GM23338 (cell line): ENCODE data around the gene CTSK. TPM values are rescaled to one million over a fixed set of nuclear protein-coding genes. Genes with fewer than 3 reads are reported as not detected.

Experiments
- ATAC-seq: fragments of 200-7000 bp; cut with Tn5 transposase; 3 replicates; pipeline ENCODE4 v1.9.1; 2020
- DNase-seq: peaks from one replicate; pipeline ENCODE4 v3.0.0-alpha.2; 2015; ENCODE audit warnings: low spot score
- H2AFZ ChIP-seq: fragments of 200-600 bp; sonication (generic); 2 replicates; pipeline ENCODE4 v1.8.0; 2016; ENCODE audit warnings: antibody characterized with exemption, mild to moderate bottlenecking, moderate library complexity
- H3F3A ChIP-seq: fragments of 200-600 bp; sonication (generic); replicated peaks from 2 replicates; pipeline ENCODE4 v1.8.0; 2017; ENCODE audit warnings: antibody characterized with exemption, mixed run types, low read depth
- H3K27ac ChIP-seq: fragments of 200-600 bp; sonication (generic); 2 replicates; pipeline ENCODE4 v1.6.1; 2016; ENCODE audit warnings: low read depth
- H3K27me3 ChIP-seq: fragments of 200-600 bp; sonication (generic); 2 replicates; pipeline ENCODE4 v1.8.0; 2016; ENCODE audit warnings: mild to moderate bottlenecking, mixed run types, moderate library complexity; ENCODE audit not compliant: insufficient read depth
- H3K36me3 ChIP-seq: fragments of 200-600 bp; sonication (generic); 2 replicates; pipeline ENCODE4 v1.8.0; 2016; ENCODE audit warnings: mild to moderate bottlenecking; ENCODE audit not compliant: insufficient read depth
- H3K4me1 ChIP-seq: fragments of 200-600 bp; sonication (generic); 2 replicates; pipeline ENCODE4 v1.8.0; 2016; ENCODE audit warnings: mild to moderate bottlenecking, moderate library complexity; ENCODE audit not compliant: insufficient read depth
- H3K4me2 ChIP-seq: fragments of 200-600 bp; sonication (generic); 2 replicates; pipeline ENCODE4 v1.7.1; 2017; ENCODE audit warnings: mixed run types
- H3K4me3 ChIP-seq: fragments of 200-600 bp; sonication (generic); 2 replicates; pipeline ENCODE4 v1.6.1; 2016; ENCODE audit warnings: mixed run types
- H3K79me2 ChIP-seq: fragments of 200-600 bp; sonication (generic); replicated peaks from 2 replicates; pipeline ENCODE4 v1.8.0; 2017; ENCODE audit warnings: mild to moderate bottlenecking; ENCODE audit not compliant: insufficient read depth
- H3K9me2 ChIP-seq: fragments of 200-600 bp; sonication (generic); 2 replicates; pipeline ENCODE4 v1.8.0; 2017; ENCODE audit not compliant: insufficient read depth
- H4K20me1 ChIP-seq: fragments of 200-600 bp; sonication (generic); replicated peaks from 2 replicates; pipeline ENCODE4 v1.8.0; 2017; ENCODE audit warnings: mild to moderate bottlenecking; ENCODE audit not compliant: insufficient read depth
- H3K27ac Mint-ChIP-seq: 2 replicates; pipeline ENCODE4 v1.8.0; 2020; ENCODE audit warnings: inconsistent platforms, mild to moderate bottlenecking, moderate library complexity, mixed read lengths
- H3K27me3 Mint-ChIP-seq: 3 replicates; pipeline ENCODE4 v1.8.0; 2022; ENCODE audit warnings: low read depth, mild to moderate bottlenecking, moderate library complexity, mixed read lengths, inconsistent platforms; ENCODE audit not compliant: insufficient read depth, poor library complexity
- H3K36me3 Mint-ChIP-seq: 3 replicates; pipeline ENCODE4 v1.8.0; 2021; ENCODE audit warnings: low read depth, mild to moderate bottlenecking, inconsistent platforms, moderate library complexity, mixed read lengths
- H3K4me1 Mint-ChIP-seq: 3 replicates; pipeline ENCODE4 v1.8.0; 2020; ENCODE audit warnings: mild to moderate bottlenecking, inconsistent platforms, mixed read lengths
- H3K4me3 Mint-ChIP-seq: 3 replicates; pipeline ENCODE4 v1.8.0; 2021; ENCODE audit warnings: moderate library complexity, mild to moderate bottlenecking, inconsistent platforms, mixed read lengths
- H3K9me3 Mint-ChIP-seq: 3 replicates; pipeline ENCODE4 v1.8.0; 2020; ENCODE audit warnings: moderate library complexity, mild to moderate bottlenecking, inconsistent platforms, mixed read lengths
- CREB1 ChIP-seq: fragments of 250-450 bp; sonication (Bioruptor Pico); IDR thresholded peaks from 2 replicates; pipeline ENCODE4 v1.5.0; 2020; ENCODE audit warnings: low read depth, mild to moderate bottlenecking, moderate library complexity
- EZH2 ChIP-seq: fragments of 200-600 bp; sonication (generic); IDR thresholded peaks from one replicate; pipeline ENCODE4 v1.8.0; 2017; ENCODE audit warnings: antibody characterized with exemption, mild to moderate bottlenecking, low read depth; ENCODE audit not compliant: unreplicated experiment
- JUNB ChIP-seq: IDR thresholded peaks from one replicate; pipeline ENCODE4 v1.6.1; 2016; ENCODE audit warnings: antibody characterized with exemption; ENCODE audit not compliant: unreplicated experiment
- NANOG ChIP-seq: IDR thresholded peaks from 2 replicates; pipeline ENCODE4 v1.6.1; 2016; ENCODE audit warnings: antibody characterized with exemption, borderline replicate concordance
- POLR2AphosphoS5 ChIP-seq: IDR thresholded peaks from 2 replicates; pipeline ENCODE4 v1.6.1; 2016; ENCODE audit warnings: antibody characterized with exemption, low read depth
- STAT1 ChIP-seq: IDR thresholded peaks from one replicate; pipeline ENCODE4 v1.6.1; 2016; ENCODE audit warnings: antibody characterized with exemption; ENCODE audit not compliant: unreplicated experiment
- ZNF114 ChIP-seq: fragments of 250-450 bp; sonication (Bioruptor Pico); IDR thresholded peaks from 2 replicates; pipeline ENCODE4 v1.5.0; 2020; ENCODE audit warnings: mild to moderate bottlenecking, moderate library complexity
- ZNF331 ChIP-seq: fragments of 250-450 bp; sonication (Bioruptor Pico); IDR thresholded peaks from 2 replicates; pipeline ENCODE4 v1.5.0; 2020; ENCODE audit warnings: low read depth, mild to moderate bottlenecking, moderate library complexity
- polyA plus RNA-seq: library from polyadenylated mRNA; unstranded; fragments of >200 nt; fragmentation: Nextera tagmentation; extraction: Ambion mirVana; gene quantifications from 2 replicates; pipeline ENCODE4 v1.2.1, GENCODE V29; 2016
- total RNA-seq: library from RNA; depleted of rRNA; stranded (reverse); fragments of >200 nt; shearing (Covaris generic); gene quantifications from 2 replicates; pipeline ENCODE4 v1.2.3, GENCODE V29; 2014
- TF ChIP-seq, protein P1 (sequence below): fragments of 250-450 bp; sonication (Bioruptor Pico); IDR thresholded peaks from 2 replicates; pipeline ENCODE4 v1.5.0; 2020; ENCODE audit warnings: mild to moderate bottlenecking, moderate library complexity

CTSK gene
- total and polyA plus RNA-seq, 2 experiments from 2014 or later, result 2.8 to 3.3 TPM

DNA sequence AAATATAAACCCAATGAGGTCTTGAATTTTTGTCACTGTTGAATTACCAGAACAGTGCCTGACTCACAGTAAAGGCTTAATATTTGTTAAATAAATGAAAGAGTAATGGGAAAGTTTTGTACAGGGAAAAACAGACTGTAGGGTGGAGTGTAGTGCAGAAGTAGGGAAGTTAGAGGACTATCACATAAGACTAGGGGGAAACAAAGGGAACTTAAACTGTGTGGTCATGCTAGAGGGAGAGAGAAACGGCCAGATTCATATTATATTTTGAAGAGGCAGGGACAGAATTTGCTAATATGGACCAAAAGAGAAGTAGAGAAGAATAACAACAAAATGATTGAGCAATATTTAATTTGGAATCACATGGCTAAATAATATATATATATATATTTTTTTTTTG is 14.8 kb downstream of the CTSK start:
- H3K79me2 ChIP-seq, result no peaks in the 10 kb centered on the region
- no peak for DNase-seq
- H3K27ac Mint-ChIP-seq, result no peak overlapping the region
- H3K36me3 Mint-ChIP-seq, result no peaks in the 10 kb centered on the region
- no peak overlapping the region for H3K27ac ChIP-seq
- H3K4me1 Mint-ChIP-seq, result peaks cover 16% of the 10 kb centered on the region
- H3K36me3 ChIP-seq, result no peaks in the 10 kb centered on the region
- no peaks in the 10 kb centered on the region for H3K27me3 ChIP-seq
- no peaks in the 10 kb centered on the region for H3F3A ChIP-seq
- H3K9me2 ChIP-seq, result no peaks in the 10 kb centered on the region
- no peak overlapping the region for H3K4me3 Mint-ChIP-seq
- no peaks in the 10 kb centered on the region for H3K27me3 Mint-ChIP-seq
- no peaks in the 10 kb centered on the region for H3K9me3 Mint-ChIP-seq
- H4K20me1 ChIP-seq, result no peaks in the 10 kb centered on the region
- no peak overlapping the region for H3K4me3 ChIP-seq
- TF ChIP-seq POLR2AphosphoS5 (no peak), JUNB (no peak), ZNF114 (CRISPR knock-in tag) (no peak), STAT1 (no peak), NANOG (no peak), ZNF331 (CRISPR knock-in tag) (no peak), EZH2 (no peak), CREB1 (CRISPR knock-in tag) (no peak)
- TF ChIP-seq, protein P1, sequence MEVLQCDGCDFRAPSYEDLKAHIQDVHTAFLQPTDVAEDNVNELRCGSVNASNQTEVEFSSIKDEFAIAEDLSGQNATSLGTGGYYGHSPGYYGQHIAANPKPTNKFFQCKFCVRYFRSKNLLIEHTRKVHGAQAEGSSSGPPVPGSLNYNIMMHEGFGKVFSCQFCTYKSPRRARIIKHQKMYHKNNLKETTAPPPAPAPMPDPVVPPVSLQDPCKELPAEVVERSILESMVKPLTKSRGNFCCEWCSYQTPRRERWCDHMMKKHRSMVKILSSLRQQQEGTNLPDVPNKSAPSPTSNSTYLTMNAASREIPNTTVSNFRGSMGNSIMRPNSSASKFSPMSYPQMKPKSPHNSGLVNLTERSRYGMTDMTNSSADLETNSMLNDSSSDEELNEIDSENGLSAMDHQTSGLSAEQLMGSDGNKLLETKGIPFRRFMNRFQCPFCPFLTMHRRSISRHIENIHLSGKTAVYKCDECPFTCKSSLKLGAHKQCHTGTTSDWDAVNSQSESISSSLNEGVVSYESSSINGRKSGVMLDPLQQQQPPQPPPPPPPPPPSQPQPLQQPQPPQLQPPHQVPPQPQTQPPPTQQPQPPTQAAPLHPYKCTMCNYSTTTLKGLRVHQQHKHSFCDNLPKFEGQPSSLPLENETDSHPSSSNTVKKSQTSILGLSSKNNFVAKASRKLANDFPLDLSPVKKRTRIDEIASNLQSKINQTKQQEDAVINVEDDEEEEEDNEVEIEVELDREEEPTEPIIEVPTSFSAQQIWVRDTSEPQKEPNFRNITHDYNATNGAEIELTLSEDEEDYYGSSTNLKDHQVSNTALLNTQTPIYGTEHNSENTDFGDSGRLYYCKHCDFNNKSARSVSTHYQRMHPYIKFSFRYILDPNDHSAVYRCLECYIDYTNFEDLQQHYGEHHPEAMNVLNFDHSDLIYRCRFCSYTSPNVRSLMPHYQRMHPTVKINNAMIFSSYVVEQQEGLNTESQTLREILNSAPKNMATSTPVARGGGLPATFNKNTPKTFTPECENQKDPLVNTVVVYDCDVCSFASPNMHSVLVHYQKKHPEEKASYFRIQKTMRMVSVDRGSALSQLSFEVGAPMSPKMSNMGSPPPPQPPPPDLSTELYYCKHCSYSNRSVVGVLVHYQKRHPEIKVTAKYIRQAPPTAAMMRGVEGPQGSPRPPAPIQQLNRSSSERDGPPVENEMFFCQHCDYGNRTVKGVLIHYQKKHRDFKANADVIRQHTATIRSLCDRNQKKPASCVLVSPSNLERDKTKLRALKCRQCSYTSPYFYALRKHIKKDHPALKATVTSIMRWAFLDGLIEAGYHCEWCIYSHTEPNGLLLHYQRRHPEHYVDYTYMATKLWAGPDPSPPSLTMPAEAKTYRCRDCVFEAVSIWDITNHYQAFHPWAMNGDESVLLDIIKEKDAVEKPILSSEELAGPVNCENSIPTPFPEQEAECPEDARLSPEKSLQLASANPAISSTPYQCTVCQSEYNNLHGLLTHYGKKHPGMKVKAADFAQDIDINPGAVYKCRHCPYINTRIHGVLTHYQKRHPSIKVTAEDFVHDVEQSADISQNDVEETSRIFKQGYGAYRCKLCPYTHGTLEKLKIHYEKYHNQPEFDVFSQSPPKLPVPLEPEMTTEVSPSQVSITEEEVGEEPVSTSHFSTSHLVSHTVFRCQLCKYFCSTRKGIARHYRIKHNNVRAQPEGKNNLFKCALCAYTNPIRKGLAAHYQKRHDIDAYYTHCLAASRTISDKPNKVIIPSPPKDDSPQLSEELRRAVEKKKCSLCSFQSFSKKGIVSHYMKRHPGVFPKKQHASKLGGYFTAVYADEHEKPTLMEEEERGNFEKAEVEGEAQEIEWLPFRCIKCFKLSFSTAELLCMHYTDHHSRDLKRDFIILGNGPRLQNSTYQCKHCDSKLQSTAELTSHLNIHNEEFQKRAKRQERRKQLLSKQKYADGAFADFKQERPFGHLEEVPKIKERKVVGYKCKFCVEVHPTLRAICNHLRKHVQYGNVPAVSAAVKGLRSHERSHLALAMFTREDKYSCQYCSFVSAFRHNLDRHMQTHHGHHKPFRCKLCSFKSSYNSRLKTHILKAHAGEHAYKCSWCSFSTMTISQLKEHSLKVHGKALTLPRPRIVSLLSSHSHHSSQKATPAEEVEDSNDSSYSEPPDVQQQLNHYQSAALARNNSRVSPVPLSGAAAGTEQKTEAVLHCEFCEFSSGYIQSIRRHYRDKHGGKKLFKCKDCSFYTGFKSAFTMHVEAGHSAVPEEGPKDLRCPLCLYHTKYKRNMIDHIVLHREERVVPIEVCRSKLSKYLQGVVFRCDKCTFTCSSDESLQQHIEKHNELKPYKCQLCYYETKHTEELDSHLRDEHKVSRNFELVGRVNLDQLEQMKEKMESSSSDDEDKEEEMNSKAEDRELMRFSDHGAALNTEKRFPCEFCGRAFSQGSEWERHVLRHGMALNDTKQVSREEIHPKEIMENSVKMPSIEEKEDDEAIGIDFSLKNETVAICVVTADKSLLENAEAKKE (CRISPR knock-in tag), result no peak
- H2AFZ ChIP-seq, result no peak overlapping the region
- ATAC-seq, result no peak
- no peak overlapping the region for H3K4me2 ChIP-seq
- peaks cover 8% of the 10 kb centered on the region for H3K4me1 ChIP-seq
